HEK293 (cell line): ENCODE measurements around the gene SLC26A6.

ENCODE experiments used
- HIC1 ChIP-seq: fragments of 450-650 bp; formaldehyde crosslinking; IDR thresholded peaks from 2 replicates; pipeline ENCODE4 v1.5.1; 2016; ENCODE audit warnings: missing biosample characterization, missing genetic modification characterization
- KLF9 ChIP-seq: fragments of 450-650 bp; formaldehyde crosslinking; IDR thresholded peaks from 2 replicates; pipeline ENCODE4 v1.5.1; 2016; ENCODE audit warnings: missing biosample characterization, missing genetic modification characterization, low read depth
- PATZ1 ChIP-seq: fragments of 450-650 bp; formaldehyde crosslinking; IDR thresholded peaks from 2 replicates; pipeline ENCODE4 v1.5.1; 2016; ENCODE audit warnings: missing biosample characterization, missing genetic modification characterization
- PRDM1 ChIP-seq: fragments of 450-650 bp; formaldehyde crosslinking; IDR thresholded peaks from 2 replicates; pipeline ENCODE4; 2016; ENCODE audit warnings: missing biosample characterization, missing genetic modification characterization
- PRDM10 ChIP-seq: fragments of 450-650 bp; formaldehyde crosslinking; IDR thresholded peaks from 2 replicates; pipeline ENCODE4 v1.5.1; 2016; ENCODE audit warnings: missing biosample characterization, missing genetic modification characterization
- REST ChIP-seq: fragments of 450-650 bp; formaldehyde crosslinking; IDR thresholded peaks from 2 replicates; pipeline ENCODE4 v1.5.1; 2016; ENCODE audit warnings: missing biosample characterization, missing genetic modification characterization
- SCRT2 ChIP-seq: fragments of 450-650 bp; formaldehyde crosslinking; IDR thresholded peaks from 2 replicates; pipeline ENCODE4 v1.5.1; 2016; ENCODE audit warnings: missing biosample characterization, missing genetic modification characterization
- SP2 ChIP-seq: fragments of 450-650 bp; formaldehyde crosslinking; IDR thresholded peaks from 2 replicates; pipeline ENCODE4 v1.5.1; 2016; ENCODE audit warnings: missing biosample characterization, missing genetic modification characterization
- ZBTB17 ChIP-seq: fragments of 450-650 bp; formaldehyde crosslinking; IDR thresholded peaks from 2 replicates; pipeline ENCODE4 v1.5.1; 2016; ENCODE audit warnings: missing biosample characterization, missing genetic modification characterization
- ZBTB48 ChIP-seq: fragments of 450-650 bp; formaldehyde crosslinking; IDR thresholded peaks from 2 replicates; pipeline ENCODE4 v1.5.1; 2016; ENCODE audit warnings: missing biosample characterization, missing genetic modification characterization
- ZFP3 ChIP-seq: fragments of 450-650 bp; formaldehyde crosslinking; IDR thresholded peaks from 2 replicates; pipeline ENCODE4 v1.5.1; 2016; ENCODE audit warnings: low read depth, missing biosample characterization, missing genetic modification characterization
- ZFP69B ChIP-seq: fragments of 450-650 bp; formaldehyde crosslinking; IDR thresholded peaks from 2 replicates; pipeline ENCODE4 v1.5.1; 2016; ENCODE audit warnings: missing biosample characterization, missing genetic modification characterization
- ZIC2 ChIP-seq: fragments of 450-650 bp; formaldehyde crosslinking; IDR thresholded peaks from 2 replicates; pipeline ENCODE4 v1.5.1; 2016; ENCODE audit warnings: missing biosample characterization, missing genetic modification characterization
- ZNF16 ChIP-seq: fragments of 450-650 bp; formaldehyde crosslinking; IDR thresholded peaks from 2 replicates; pipeline ENCODE4 v1.5.1; 2016; ENCODE audit warnings: low read depth, missing biosample characterization, missing genetic modification characterization
- ZNF341 ChIP-seq: fragments of 450-650 bp; formaldehyde crosslinking; IDR thresholded peaks from 2 replicates; pipeline ENCODE4; 2016; ENCODE audit warnings: low read depth, missing biosample characterization, missing genetic modification characterization
- ZNF501 ChIP-seq: fragments of 450-650 bp; formaldehyde crosslinking; IDR thresholded peaks from 2 replicates; pipeline ENCODE4 v1.5.1; 2016; ENCODE audit warnings: missing biosample characterization, missing genetic modification characterization
- ZNF580 ChIP-seq: fragments of 450-650 bp; formaldehyde crosslinking; IDR thresholded peaks from 2 replicates; pipeline ENCODE4 v1.5.1; 2016; ENCODE audit warnings: missing biosample characterization, missing genetic modification characterization
- ZNF600 ChIP-seq: fragments of 450-650 bp; formaldehyde crosslinking; IDR thresholded peaks from 2 replicates; pipeline ENCODE4 v1.5.1; 2016; ENCODE audit warnings: missing biosample characterization, missing genetic modification characterization
- ZNF621 ChIP-seq: fragments of 450-650 bp; formaldehyde crosslinking; IDR thresholded peaks from 2 replicates; pipeline ENCODE4 v1.5.1; 2017; ENCODE audit warnings: missing biosample characterization, missing genetic modification characterization
- ZNF626 ChIP-seq: fragments of 450-650 bp; sonication (Bioruptor Pico); formaldehyde crosslinking; IDR thresholded peaks from 2 replicates; pipeline ENCODE4 v1.5.1; 2018; ENCODE audit warnings: missing biosample characterization, missing genetic modification characterization, inconsistent platforms
- ZNF629 ChIP-seq: fragments of 450-650 bp; formaldehyde crosslinking; IDR thresholded peaks from 2 replicates; pipeline ENCODE4 v1.5.1; 2017; ENCODE audit warnings: missing biosample characterization, missing genetic modification characterization
- ZNF704 ChIP-seq: fragments of 450-650 bp; formaldehyde crosslinking; IDR thresholded peaks from 2 replicates; pipeline ENCODE4 v1.5.1; 2016; ENCODE audit warnings: missing biosample characterization, missing genetic modification characterization
- ZNF843 ChIP-seq: fragments of 450-650 bp; formaldehyde crosslinking; IDR thresholded peaks from 2 replicates; pipeline ENCODE4 v1.5.1; 2016; ENCODE audit warnings: missing biosample characterization, missing genetic modification characterization

SLC26A6 gene

GRCh38 chr3:48635222-48636021 is at the start of gene SLC26A6 (continued):
- no peak for TF ChIP-seq HIC1
- TF ChIP-seq ZNF600 (tag by site-specific recombination), result no peak; the same call in none of the 2 replicates
- TF ChIP-seq ZNF621, result no peak
- peak; percentile 79 for TF ChIP-seq PATZ1 (tag by site-specific recombination)
- TF ChIP-seq ZNF580, result no peak
- no peak for TF ChIP-seq SCRT2 (tag by site-specific recombination)
- no peak for TF ChIP-seq PRDM1 (tag by site-specific recombination)
- no peak; the same call in 1 of the 2 replicates for TF ChIP-seq ZNF629
- TF ChIP-seq ZNF16 (tag by site-specific recombination), result no peak
- TF ChIP-seq ZFP3 (tag by site-specific recombination), result no peak
- peak; percentile 93 for TF ChIP-seq SP2 (tag by site-specific recombination)
- TF ChIP-seq ZFP69B (tag by site-specific recombination), result peak; percentile 77
- TF ChIP-seq ZBTB48 (tag by site-specific recombination), result peak; percentile 75; the same call in 1 of the 2 replicates
- no peak for TF ChIP-seq ZNF843 (tag by site-specific recombination)
- no peak for TF ChIP-seq ZNF704
- TF ChIP-seq KLF9 (tag by site-specific recombination), result no peak; the same call in 1 of the 2 replicates
- no peak; the same call in none of the 2 replicates for TF ChIP-seq ZIC2 (tag by site-specific recombination)
- peak; percentile 85 for TF ChIP-seq PRDM10
- peak; percentile 69 for TF ChIP-seq ZBTB17 (tag by site-specific recombination)
- no peak for TF ChIP-seq REST (tag by site-specific recombination)
- TF ChIP-seq ZNF501 (tag by site-specific recombination), result peak; percentile 66; the same call in 1 of the 2 replicates
- no peak for TF ChIP-seq ZNF626 (tag by site-specific recombination)
- TF ChIP-seq ZNF341 (tag by site-specific recombination), result no peak
